HG02759 (cell line): ENCODE data around the gene CYB5R2.
A peak's percentile ranks its signal among the peaks of the same experiment; 100 is the strongest.

Experiments used
- ATAC-seq: cut with Tn5 transposase; IDR thresholded peaks from one replicate; pipeline ENCODE4 v1.9.1; 2021; ENCODE audit warnings: mild to moderate bottlenecking, moderate library complexity; ENCODE audit not compliant: unreplicated experiment

Gene CYB5R2

DNA sequence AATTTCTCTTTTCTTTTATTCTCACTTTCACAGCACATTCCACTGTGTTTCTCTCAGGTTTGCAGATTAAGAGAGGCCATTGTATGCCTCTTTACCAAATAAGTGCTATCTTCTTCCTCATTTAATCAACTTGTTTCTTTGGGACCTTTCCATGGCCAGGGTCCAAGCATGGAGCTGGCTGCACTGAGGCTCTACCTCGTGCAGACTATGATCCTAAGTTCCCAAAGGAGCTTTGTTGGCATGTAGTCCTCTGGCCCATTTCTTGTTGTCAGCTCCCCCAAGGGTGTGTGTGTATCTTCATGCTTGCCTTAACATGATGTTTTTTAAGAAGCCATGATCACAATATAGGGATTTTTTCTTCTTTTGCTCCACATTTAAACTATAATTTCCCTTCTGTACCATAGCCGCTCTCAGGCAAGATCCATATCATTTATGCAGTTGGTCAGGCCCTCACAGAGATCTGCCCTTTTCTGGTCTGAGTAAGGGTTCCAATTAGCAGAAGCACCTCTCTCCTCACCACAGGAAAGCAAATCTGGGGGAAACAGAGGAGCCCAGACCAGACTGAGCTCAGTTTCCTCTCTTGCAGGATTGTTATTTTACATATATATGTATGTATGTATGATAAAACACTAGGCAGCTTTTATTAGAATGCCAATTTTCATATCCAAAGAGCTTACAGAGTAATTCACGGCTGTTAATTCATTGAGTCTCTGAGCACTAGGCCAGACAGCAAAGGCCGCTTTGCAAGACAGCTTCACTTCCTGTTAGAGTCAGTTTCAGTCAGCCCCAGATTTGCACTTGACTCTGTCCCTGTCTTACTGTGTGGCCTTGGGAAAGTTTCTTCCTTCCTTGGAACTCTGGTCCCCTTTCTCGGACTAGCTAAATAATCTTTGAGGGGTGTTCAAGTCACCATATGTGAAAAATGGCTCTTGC, 34.3 kb downstream of the CYB5R2 start:
- peak; percentile 73 for ATAC-seq

DNA sequence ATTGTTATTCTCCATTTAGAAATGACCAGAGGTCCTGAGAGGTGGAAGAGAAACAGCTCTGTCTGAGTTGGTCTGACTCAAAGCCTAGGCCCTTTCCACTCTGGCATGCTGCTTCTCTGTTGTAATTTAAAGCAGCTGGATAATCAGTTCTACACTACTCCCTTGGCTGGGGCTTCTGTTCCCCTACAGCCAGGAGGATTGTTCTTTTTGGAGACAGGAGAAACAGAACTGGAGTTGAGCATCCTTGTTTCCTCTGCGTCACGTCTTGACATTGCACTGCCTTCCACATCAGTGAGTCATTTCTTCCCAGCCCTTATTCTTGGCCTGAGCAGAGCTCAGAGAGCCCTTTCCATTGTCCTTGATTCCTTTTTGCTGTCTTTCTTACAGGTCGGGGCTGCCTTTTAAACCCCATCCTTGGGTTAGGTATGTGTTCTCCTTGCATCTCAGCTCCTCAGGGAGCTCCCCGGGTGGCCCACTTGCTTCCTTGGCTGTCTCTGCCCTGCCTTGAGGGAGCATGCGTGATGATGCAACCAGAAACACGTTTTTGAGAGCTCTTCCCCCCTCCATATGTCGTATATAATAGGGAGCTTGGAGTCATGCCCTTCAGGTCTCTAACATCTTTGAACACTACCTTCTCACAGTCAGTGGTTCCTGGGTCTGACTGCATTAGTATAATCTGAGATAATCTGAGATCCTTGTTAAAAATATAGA, 35.7 kb downstream of the CYB5R2 start:
- ATAC-seq: no peak

DNA sequence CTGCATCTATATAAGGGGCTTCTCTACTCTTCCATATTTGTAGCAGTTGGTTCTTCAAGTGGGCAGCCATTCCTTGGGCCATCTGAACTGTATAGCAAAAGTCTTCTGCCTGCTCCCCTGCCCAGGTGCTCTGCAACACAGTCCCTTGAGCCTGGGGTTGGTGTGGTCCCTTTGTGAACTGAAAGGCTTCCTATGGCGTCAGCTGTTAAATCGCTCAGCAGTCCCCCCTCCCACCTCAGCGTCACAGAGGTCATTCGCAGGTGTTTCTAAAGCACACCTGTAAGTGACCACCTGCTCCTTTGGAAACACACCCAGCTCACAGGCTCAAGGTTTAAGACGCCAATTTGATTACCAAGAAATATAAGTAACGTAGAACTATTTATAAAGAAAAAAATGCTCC, 37.0 kb downstream of the CYB5R2 start:
- no peak for ATAC-seq

DNA sequence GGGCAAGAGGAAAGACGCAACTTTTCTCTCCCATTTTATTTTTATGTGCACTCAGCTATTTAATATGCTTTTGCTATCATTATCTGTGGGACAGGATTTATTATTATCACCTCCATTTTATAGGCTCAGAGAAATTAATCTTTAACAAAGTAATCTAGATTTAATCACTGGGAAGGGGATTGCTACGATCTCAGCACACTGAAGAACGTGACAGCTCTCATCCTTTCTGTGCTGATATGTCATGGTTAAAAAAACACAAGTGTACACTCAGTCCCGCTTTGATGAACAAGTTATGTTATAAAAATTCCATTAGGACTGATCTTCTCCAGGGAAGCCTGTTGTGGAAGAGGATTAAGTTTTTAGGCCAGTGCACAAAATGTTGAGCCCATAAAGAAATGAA, 37.6 kb downstream of the CYB5R2 start:
- ATAC-seq: no peak

DNA sequence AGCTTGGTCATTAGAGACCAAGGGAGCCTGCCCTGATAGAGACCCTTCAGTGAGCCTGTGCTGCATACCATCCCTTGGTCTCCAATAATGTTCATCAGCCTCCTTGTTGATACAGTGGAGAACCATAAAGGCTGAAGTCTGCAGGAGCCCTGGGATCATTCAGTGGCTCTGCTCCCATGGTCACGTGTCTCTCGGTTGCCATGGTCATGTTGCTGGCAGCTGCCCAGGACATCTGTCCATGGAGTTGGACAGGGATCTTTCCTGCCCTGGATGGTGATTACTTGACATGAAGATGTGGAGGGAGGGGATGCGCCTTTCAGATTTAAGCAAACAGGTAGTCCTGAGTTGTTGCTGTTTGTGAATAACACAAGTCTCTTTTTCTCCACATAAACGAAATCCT, 38.2 kb downstream of the CYB5R2 start:
- no peak for ATAC-seq

DNA sequence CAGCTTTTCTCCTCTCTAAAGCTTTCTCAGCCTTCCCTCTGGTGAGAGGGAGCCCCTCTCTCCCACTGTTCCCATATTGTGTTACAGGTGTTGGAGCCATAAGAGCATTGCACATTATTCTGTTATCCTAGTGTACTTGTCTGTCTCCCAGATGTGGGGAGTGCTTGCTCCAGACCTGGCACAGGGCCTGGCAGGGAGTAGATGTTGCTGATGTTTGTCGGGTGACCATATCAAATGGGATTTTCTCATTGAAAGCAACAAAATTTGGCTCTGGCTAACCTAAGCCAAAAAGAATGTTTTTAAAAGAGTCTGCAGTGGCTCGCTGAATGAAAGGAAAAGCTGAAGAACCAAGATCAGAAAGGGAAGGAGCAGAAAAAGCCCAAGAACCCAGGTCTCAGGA, 41.1 kb downstream of the CYB5R2 start:
- ATAC-seq: no peak

DNA sequence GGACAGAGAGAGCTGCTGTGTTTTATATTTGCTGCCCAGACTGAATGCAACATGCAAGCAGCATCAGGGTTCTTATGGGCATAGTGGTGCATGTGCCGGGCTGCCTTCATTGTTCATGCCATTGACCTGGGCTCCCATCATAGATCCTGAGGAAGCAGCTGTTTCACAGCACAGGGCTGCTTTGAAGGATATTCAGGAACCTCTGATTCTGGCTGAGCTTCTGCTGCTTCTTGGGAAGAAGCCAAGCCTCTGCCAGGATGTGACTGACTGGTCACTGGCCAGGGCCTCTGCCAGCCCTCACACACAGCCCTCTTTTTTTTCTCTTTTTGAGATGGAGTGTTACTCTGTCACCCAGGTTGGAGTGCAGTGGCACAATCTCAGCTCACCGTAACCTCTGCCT, 43.3 kb downstream of the CYB5R2 start:
- ATAC-seq: no peak

DNA sequence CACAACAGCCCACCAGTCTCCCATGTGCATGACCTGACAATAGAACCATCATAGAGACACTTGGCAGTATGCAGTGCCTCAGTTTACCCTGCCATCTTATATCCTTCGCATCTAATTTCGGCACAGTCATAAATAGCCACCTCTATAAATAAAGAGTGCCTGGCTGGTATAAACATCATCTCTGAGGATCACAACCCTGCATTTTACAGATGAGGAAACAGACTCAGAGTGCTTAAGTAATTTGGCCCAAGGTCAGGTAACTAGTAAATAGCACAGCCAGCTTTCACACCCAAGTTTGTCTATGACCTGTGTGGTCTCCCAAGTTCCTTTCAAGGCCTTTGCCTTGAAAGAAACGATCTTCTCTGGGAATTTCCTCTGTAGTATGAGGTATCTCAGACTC, 44.6 kb downstream of the CYB5R2 start:
- ATAC-seq: no peak

DNA sequence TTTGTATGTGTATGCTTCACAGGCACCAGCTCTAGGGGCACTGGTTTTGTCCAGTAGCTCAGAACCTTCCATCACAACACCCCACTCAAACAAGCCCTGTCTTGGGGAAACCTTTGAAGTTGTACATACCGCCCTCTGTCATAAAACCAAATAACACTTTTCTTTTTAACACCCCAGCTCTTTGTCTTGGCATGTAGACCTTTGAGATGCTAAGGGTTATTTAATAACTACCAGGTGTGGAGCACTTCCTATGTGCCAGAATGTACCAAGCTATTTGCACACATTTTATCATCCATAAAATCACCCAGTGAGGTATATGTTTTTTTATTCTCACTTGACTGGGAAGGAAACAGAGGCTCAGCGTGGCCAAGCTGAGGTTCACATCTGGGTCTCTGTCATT, 50.6 kb downstream of the CYB5R2 start:
- no peak for ATAC-seq

DNA sequence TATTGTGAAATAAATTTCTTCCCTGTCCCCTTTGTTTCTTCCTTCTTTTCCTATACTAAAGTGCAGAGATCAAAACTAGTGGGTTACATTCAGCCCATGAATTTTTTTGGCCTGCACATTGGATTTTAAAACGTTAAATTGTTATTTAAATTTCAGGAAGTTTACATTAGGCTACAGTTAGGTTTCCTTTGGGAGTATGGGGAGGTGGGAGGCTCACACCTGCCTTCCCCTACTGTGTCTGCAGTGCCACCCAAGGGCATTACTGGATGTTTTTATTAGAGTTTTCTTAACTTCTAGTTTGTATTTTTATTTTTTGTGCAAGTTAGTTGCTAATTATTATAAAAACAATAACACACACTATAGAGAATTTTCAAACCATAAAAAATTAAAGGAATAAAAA, 51.7 kb downstream of the CYB5R2 start:
- ATAC-seq: no peak

DNA sequence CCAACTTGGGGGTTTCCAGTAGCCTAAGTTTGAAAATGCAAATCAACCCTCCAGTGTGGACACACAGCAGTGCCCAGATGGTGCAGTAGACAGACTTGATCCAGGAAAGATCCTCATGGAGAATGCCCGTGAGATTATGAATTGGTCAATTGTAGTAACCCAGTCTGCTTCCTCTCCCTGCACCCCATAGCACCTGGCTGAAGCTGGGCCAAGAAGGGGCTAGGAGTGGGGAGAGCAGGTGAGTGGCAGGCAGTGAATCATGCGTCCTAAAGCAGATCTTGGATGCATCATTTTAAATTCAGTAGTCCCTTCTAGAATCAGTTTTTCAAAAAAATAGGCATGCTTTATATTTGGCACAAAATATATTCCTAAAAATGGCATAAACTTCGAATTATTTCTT, 52.2 kb downstream of the CYB5R2 start:
- ATAC-seq: no peak

DNA sequence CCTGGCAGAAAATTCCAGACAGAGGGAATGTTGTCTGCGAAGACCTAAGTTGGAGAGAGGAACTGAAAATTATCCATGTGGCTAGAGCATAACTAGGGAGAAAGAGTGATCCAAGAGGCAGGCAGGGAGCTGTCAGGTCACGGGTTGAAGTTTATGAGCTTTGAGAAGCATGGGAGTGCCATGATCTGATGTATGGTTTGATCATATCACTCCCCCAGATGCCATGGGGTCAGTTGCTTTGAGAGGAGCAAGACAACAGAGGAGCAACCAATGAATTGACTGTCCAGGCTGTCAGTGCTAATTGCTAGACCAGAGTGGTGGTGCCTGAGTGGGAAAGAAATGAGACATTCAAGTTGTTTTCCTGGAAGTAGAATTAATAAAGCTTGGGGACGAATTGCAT, 54.0 kb downstream of the CYB5R2 start:
- no peak for ATAC-seq

DNA sequence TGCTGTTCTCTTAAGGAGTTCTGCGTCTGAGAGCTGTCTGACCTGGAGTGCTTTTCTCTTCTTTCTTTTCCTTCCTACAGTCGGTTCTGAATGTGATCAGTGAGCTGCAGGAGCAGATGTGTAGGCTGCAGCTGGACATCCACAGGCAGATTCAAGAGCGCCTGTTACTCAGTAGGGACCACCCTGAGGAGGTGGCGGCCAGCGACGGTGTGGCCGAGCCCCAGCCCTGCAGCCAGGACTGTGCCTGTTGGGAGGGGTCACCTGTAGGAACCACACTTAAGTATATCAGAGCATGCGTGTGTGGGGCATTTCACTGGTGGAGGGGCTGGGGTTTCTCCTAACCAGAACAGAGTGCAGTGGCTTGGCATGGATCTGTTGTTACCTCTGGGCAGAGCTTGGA, 56.3 kb downstream of the CYB5R2 start:
- no peak for ATAC-seq
